ENCODE measurements around the gene CNTNAP2.
"Not testable (repeated sequence)": the region's sequence is repeated elsewhere in the genome, so short reads cannot be mapped to it uniquely, and the experiment has no call there.

Gene CNTNAP2

DNA sequence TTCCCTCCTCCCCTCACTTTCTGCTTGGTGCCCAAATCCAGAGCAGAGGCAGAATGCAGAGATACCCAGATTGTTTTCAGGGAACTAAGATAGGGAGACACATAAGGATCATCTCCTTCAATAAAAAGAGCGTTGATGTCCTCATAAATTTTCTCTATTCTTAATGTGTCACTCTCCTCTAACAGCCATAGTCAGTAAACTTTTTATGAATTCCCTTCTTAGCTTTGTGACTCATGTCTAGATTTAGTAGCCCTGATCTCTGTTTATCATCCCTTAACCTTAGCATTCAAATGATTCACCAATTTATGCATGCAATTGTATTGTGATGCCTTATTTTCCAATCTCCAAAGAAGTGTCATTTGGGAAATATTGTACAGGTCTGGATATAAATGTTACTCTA lies 1478.4 kb downstream of the CNTNAP2 start:
- no peak for DNase-seq

DNA sequence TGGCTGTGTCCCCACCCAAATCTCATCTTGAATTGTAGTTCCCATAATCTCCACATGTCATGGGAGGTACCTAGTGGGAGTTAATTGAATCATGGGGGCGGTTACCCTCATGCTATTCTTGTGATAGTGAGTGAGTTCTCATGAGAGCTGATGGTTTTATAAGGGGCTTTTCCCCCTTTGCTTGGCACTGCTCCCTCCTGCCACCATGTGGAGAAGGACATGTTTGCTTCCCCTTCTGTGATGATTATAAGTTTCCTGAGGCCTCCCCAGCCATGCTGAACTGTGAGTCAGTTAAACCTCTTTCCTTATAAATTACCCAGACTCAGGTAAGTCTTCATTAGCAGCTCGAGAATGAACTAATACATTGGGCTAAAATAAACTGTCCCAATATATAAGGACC lies 1482.1 kb downstream of the CNTNAP2 start:
- DNase-seq = not testable (repeated sequence)

DNA sequence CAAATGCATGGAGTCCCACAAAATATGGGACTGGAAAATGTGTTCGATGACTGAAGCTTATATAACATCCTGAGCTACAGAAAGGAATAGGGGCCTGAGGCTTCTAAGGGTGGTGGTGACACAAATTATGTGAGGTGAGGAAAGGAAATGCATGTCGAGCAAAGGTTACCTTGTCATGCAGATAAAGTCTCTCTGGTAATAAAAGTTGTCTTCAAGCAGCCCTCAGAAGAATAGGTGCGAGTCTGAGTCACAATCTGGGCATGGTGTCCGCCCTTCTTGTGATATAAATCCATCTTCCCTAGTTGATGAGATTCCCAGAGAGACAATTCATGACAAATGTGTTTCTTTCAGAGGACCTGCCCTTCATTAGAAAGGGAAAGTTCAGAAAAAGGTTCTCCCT lies 1488.7 kb downstream of the CNTNAP2 start:
- no peak for DNase-seq

DNA sequence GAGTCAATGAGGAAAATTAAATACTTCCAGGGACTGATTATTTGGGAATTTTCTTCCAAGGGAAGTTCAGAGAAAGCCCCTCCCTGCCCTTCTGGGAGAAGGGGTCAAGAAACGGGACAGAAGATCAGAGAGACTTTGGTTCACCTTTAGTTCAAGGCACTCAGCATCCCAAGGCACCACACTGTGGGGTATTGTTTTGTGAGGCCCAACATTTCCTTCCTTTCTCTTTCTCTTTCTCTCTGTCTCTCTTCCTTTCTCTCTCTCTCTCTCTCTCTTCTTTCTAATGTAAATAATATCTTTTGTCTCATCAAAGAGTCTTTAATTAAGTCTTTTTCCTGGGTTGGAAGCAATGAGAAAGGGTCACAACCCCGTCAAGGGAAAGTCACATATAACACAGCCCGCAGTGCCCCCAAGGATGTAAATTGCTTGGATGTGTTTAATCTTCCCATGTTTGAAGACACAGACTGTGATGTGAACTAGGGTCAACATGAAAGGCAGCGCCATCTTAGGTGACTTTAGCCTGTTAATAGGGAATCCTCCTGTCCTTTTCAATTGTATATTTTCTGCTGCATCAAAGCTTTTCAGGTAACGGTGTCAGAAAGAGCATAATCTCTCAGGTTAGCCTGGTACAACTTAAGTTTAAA lies 1490.7 kb downstream of the CNTNAP2 start:
- DNase-seq = no peak

DNA sequence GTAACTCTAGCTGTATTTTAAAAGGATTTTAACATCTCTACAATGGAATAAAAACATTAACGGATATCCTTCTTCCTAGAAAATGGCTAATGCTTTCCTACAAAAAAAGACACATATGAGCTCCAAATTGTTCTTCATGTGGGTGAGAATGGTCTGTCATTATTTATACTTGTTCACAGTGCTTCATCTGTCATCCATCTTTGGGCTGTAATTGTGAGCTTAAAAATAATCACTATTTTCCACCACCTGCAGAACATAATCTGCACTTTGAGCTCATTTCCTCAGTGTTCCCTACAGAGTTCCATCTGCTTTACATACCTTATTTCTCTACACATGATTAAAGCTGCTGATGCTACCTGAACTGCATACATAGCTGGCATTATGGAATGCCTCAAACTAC lies 1494.8 kb downstream of the CNTNAP2 start:
- DNase-seq = no peak

DNA sequence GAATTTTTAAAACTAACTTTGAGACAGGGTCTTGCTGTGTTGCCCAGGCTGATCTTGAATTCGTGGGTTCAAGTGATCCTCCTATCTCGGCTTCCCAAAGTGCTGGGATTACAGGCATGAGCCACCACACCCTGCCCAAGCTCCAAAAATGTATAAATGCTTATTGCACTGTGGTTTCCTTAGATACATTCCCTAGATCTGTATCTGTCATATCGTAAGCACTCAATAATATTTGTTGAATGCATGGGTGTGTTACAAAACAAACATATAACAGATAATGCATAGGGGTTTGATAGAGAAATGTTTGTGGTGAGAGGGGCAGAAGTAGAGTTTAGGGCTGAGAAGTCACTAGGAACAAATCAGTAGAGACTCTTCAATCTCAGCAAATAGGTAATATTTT lies 1518.7 kb downstream of the CNTNAP2 start:
- DNase-seq = no peak

DNA sequence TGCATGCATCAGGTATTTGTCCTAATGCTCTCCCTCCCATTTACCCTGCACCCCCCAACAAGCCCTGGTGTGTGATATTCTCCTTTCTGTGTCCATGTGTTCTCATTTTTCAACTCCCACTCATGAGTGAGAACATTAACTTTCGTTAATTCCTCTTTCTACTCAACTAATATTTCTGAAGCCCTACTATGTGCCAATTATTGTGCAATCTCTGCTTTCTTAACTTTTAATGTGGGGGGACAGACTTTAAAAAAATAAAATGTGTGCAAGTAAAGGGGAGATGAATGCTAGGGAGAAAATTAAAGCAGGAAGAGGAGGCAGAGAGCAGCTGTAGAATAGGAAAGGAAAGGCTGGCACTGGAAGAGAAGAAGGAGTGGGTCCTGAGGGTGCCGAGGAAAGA lies 1520.0 kb downstream of the CNTNAP2 start:
- no peak for DNase-seq

DNA sequence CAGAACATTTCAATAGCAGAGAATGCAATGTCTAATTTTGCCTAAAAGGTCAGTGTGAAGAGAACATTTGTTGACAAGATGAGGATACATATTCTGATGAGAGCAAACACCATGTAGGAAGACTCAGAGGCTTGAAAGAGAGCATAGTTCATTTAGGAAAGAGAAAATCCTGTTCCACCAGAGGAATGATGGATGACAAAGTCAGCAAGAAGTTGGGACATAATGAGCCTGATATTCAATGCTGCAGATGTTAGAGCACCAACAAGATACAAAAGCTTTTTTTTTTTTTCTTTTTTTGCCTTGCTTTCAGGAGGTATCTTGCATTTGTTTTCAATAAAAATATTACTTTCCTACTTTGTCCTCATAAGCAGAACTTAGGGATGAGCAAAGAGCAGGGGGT lies 1522.0 kb downstream of the CNTNAP2 start:
- no peak for DNase-seq

DNA sequence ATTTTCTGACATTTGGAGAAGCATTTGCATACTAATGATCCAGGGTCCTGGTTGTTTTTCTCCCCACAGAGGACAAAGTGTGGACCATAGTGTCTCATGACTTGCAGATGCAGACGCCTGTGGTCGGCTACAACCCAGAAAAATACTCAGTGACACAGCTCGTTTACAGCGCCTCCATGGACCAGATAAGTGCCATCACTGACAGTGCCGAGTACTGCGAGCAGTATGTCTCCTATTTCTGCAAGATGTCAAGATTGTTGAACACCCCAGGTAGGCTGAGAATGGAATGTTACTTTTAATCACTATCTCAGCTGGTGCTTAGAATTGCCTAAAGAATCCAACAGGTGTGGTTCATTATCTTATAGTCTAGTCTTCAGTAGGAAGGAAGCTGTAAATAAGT lies 1522.4 kb downstream of the CNTNAP2 start:
- no peak for DNase-seq

DNA sequence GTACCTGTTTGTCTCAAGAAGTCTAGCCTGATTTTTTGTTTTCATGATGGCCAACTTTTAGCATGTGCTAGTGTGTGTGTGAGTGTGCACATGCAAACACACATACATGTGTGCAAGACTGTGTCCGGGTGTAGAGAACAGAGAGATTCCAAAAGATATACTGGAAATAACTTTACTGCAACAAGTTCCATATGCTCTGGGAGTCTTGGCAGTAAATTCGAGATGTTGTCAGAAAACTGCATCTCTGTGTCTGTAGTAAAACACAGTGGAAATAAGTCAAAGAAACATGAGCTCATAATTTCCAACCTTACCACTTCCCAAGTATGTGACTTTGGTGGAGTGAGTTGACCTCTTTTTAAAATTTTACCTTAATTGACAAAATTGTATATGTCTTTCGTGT lies 1523.2 kb downstream of the CNTNAP2 start:
- no peak for DNase-seq

DNA sequence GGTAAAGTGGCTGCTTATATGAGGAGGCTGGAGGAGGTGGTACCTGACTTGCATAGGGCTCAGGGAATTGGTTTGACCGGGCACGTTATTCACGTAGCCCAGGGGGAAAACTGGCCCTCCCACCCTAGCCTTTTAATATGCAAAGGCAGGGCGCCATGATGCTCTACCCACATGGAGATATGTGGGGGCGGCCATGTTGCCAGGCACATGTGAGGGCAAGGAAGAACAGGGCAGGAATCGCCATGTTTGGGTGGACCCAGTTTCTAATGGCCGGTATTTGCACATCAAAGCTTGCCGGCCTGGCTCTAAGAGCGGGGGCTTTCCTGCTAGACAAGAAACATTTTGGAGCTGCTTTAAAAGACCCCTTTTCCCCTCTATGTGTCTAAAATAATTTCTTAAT lies 1524.2 kb downstream of the CNTNAP2 start:
- DNase-seq = no peak

DNA sequence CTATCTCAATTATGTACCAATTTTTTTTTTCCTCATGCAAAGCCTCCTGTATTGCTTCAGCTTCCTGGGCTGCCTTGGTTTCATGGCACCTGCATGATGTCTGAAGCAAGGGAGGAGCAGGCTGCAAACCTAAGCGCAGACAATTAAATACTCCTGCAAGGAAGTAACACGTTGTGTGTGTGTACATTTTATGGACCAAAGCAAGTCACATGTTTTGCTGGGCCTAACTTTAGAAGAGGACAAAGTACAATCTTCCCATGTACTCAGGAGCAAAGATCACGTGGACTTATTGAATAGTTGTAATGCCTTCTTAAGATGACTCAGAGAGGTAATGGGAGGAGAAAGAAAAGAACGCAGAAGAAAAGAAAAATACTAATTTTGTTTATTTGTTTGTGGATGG lies 1530.0 kb downstream of the CNTNAP2 start:
- DNase-seq = no peak

DNA sequence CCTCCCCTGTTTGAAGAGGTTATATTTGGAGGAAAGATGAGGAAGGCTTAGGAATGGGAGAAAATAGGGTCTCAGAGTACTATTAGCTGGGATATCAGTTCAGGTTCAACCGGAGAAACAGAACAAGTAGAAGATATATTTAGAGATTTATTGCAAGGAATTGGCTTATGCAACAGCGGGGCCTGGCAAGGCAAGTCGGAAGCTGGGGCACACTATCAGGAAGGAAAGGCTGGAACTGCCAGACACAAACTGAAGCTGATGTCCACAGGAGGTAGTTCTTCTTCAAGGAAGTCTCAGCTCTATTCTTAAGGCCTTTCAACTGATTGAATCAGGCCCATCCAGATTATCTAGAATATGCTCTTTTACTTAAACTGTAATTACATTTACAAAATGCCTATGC lies 1534.4 kb downstream of the CNTNAP2 start:
- DNase-seq = no peak

DNA sequence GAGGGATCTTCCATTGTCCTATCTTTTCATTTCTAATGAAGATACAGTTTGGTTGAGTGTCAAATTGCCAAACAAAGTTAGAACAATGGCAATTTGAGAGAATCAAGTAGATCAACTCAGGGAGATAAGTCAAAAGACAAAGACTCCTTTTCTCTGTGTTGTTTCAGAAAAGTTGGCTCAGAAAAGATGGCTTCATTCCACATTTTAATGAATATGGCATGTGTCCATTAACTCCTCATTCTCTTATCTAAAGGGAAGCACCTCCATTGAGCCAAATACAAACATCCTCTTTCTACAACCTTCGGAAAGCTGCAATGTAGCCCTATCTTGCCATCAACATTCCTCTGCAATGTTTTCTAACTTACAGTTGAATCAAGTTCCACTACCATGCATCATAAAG lies 1535.0 kb downstream of the CNTNAP2 start:
- no peak for DNase-seq

DNA sequence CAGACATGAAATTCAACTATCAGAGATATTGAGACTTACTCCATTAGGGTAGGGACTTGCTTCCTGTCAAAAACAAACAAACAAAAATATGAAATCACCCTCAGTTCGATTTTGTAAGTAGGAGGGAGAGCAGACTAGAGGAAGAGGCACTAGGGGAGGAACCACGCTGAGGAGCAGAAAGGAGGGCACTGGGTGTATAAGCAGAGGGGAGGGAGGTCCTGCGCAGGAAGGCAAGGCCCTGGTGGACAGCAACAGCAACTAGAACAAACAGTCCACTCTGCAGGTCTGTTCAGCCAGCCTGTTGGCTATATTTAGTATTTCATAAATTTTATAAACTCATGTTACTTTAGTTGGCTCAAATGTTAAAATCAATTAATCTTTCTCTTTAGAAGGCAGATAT lies 1536.9 kb downstream of the CNTNAP2 start:
- DNase-seq = no peak

DNA sequence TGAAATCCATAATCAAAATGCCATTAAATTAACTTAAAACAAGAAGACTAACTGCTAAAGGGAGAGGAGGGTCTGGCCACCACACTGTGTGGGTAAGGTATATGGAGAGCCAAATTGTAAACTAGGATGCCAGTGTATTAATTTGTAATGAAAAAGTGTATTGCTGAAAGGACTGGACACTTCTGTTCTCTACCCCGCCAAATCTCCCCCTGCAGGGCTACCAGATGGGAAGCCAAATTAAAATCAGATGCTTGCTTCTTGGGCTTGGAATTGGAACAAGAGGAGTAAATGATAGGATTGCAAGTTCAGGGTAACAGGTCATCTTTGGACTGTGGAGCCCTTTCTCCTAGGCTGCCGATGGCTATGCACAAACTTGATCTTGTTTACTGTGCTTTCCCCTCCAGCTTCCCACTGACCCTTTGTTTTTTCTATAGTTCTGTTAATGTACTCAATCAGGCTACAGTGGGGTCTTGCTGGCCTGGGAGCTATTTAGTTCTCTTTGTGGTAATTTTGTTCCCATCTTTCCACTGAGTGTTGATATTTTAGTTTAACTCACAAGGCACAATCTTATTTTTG lies 1541.9 kb downstream of the CNTNAP2 start:
- no peak for DNase-seq

DNA sequence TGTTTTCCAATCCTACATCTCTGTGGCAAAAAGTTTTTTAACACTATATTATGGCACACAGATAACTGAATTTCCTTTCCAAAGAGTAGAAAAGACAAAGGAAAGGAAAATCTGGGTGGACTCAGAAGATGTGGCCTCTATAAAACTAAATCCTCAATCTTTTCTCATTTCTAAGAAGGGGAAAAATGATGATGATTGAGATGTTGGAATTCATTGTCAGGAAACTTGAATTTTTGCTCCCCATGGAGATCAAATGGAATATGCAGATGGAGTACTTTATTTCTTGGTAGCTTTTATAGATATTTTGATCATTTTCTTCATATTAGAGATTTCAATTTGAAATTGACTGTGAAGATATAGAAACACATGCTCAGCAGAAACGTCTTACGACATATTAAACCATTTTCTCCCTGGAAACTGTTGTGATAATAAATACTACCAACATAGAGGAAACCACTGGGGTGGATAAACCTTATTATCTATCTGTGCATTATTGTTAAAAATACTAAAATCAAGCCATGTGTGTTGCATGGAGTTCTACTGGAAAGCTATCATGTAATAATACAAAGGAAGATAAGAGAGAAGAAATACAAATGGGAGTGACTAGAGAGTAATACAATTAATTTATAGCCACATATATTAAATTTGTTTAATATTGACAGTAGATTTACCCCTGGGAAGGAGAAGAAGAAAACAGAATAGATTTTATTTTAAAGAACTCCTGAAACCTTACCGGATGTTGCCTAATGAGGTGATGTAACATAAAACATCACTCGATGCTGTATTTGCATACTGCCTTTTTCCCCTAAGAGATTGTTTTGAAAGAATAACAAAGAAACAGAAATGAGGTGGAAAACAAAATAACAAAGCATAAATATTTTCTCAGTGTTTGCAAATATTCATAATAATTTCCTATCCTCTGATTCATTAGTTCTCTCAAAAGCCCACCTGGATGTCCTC lies 1542.7 kb downstream of the CNTNAP2 start:
- DNase-seq = no peak

DNA sequence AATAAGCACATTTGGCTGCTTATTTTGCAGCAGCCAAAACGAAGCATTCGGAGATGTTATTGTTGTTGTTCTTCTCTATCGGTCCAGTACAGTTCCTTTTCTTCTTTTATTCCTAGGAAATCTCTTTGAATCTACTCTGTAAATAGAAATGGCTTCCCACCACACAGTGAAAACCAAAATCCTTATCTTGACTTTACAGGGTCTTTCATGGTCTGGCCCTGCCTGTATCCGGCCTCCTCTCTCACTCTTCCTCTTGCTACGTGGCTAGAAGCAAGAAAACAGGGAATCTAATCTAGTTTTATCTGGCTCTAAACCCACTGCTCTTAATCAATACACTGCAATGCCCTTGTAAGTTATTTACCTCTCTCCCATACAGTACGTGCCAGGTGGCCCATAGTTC lies 1547.9 kb downstream of the CNTNAP2 start:
- DNase-seq = no peak

DNA sequence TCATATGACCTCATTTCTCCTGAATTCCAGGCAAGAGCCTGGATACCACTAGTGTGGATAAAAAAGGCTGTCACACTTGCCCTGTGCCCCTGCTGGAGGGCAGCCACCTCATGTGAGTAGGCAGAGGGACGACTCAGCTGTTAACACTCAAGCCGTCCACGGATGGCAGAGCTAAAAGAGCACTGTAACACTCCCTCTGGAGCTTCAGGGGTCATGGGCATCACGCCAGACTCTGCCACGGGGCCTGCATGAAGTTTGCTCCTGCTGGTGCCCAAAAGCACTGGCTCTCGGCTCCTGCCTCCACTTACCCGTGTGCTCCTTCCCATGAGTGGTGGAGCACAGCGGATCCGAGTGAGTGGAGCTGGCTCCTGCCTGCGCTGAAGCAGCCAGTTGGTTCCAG lies 1554.2 kb downstream of the CNTNAP2 start:
- no peak for DNase-seq

DNA sequence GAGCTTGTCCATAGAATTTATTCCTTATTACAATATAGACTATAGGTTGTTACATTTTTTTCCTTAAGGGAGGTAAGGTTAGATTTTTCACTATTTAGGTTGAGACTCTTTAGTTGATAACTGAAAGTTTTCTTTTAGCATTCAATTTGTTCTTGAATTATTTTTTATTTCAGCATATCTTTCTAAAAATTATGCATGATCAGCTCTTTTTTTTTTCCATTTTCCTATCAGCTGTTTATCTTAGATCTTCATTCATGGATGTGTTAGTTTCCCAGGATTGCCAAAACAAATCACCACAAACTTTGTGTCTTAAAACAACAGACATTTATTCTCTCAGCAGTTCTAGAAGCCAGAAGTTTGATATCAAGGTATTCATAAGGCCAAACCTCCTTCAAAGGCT lies 1558.1 kb downstream of the CNTNAP2 start:
- no peak for DNase-seq

DNA sequence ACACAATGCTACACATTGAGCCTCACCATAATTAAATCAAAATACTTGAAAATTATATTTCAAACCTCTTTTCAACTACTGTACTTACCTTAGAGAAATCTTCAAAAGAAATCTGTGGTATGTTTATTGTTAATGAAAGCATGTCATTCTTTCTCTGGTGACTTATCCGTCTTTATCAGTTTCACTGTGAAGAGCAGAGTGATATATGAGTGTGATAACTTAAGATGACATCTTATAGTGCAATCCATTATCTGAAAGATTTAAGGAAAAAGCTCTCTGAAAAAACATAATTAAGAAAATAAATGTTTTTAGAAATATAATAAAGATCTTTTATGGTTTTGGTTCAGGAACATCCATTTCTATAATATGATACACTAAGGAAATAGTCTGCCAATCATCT lies 1562.3 kb downstream of the CNTNAP2 start:
- DNase-seq = no peak

DNA sequence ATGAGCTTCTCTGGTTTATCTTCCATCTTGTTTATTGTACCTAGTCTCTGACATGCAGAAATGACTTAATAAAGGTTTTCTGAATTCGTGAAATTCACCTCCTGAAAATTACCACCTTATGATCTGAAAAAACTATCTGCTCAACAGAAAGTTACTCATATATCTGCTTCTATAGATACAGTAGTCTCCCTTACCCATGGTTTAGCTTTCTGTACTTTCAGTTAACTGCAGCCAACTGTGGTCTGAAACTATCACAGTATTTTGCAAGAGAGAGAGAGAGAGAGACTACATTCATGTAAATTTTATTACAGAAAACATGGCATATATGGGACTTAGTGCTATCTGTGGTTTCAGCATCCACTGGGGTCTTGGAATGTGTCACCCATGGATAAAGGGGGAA lies 1564.9 kb downstream of the CNTNAP2 start:
- no peak for DNase-seq

DNA sequence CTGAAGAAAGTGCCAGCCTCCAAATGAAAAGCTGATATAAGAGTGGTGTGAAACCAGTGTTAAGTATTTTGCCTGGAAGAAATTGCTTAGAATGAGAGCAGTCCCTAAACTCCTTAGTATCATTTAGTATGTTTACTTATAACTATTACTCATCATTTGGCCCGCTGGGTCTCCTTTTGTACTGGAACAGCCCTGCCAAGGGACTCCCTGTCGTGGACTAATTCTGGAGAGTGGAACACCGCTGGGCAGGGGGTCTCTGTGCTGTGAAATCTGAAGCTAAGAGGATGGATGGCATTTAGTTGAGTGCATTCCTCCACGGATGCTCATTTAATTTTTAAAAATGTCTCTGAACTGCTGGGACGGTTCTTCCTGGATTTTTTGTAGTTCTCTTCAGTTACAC lies 1584.1 kb downstream of the CNTNAP2 start:
- DNase-seq = no peak

DNA sequence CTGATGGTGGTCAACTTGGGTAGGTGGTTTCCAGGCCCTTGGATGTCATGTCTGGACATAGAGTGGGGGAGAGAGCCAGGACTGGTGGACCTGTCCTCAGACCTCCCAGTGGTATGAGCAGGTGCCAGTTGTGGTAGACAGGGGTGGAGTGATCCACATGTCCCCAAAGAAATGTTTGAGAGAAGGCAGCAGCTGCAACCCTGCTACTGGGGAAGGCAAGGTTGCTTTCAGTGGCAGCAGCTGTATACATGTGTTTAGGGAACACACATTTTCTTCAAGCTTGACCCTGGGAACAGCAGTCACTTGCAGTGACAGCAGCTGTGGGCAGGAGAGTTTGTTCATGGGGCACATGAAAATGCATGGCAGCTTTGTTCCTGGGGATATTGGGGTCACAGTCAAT lies 1591.3 kb downstream of the CNTNAP2 start:
- DNase-seq = no peak

All from NCI-H526 treated with DMSO at 0.1 percent for 48 hours (cell line).